ENCODE data around the gene RRBP1.
"Not testable (repeated sequence)": the region's sequence is repeated elsewhere in the genome, so short reads cannot be mapped to it uniquely, and the experiment has no call there.

RRBP1 gene

GRCh38 chr20:17707951-17708350 is 25.9 kb upstream of the RRBP1 start:
- DNase-seq: not testable (repeated sequence)

DNA sequence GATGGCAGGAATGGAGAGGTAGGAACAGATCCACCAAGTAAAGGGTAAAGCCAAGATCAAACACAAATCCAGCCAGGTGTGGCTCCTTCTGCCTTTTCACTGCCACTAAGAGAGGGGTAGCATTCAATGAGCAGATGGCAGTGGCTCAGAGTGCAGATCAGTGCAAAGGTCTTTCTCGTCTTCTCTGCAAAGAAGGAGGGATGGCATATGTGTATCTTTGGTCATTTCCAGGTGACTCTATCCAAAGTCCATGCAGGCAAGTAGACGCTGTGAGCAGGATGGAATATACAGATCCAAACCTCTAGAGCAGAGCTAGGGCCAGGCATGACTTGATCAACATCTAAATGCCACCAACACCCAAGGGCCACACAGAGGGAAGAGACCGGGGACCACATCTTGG is 24.6 kb upstream of the RRBP1 start:
- DNase-seq: no peak

- DNase-seq: no peak
Measured at GRCh38 chr20:17705916-17706315, 23.9 kb upstream of the RRBP1 start.

GRCh38 chr20:17704589-17705317 is 22.7 kb upstream of the RRBP1 start:
- DNase-seq: no peak

DNA sequence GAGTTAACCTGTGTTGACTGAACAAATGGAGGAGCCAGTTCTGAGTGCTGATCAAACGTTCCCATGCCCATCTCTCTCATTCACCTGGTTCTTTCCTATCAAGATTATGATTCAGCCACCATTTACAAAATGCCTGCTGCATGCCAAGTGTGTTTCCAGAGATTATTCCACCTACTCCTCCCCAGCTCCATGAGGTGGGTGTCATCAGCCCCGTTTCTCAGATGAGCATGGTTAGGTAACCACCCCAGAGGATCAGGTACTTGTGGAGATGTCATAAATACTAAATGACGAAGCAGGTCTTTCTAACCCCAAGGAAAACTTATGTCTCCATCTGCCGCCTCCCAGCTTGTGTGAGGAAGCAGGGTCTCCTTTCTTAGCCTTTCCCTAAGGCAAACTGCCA is 19.8 kb upstream of the RRBP1 start:
- DNase-seq: no peak

- no peak for DNase-seq
Measured at GRCh38 chr20:17700637-17701036, 18.6 kb upstream of the RRBP1 start.

DNA sequence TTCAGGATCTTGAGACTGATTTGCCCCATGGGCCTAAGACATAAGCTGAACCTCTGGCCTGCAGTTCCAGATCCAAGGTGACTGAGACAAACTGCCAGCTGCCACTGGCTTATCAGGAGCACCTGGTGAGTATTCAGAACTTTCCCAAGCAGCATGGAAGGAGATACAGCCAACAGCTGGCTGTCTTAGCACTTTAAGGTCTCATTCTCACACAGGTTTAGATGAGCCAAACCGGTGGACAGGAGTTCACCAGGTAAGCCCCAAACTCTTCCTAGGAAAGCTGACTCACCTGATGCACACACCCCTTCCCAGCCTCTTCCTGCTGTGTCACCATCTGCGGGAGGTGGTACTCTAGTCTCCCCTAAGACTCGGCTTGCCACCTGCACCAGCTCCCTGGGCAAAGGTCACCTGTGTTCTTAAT is 17.9 kb upstream of the RRBP1 start, which contains the start of gene BANF2:
TSS of gene BANF2 (plus strand) at position 36 of the 421 bp plus-strand sequence. CDS start 25,060 bp downstream, outside the sequence.
- no peak for DNase-seq

GRCh38 chr20:17698384-17698783 is 16.3 kb upstream of the RRBP1 start:
- DNase-seq: no peak

DNA sequence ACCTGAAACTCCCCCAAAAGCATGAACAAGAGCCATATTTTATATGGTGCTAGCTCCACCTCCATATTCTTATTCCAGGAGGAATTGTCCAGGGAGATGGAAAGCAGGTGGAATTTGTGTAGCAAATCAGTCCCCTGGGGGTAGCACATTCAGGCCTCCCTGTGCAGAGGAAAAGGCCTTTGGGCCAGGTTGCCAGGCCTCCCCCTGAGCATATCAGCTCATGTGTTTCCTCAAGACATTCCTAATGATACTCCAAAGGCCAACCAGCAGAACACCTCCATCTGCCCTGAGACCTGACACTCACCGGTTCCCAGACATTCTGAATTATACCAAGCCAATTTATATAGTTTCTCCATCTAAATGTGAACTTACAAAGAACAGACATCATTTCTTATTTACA is 15.1 kb upstream of the RRBP1 start:
- DNase-seq: no peak

DNA sequence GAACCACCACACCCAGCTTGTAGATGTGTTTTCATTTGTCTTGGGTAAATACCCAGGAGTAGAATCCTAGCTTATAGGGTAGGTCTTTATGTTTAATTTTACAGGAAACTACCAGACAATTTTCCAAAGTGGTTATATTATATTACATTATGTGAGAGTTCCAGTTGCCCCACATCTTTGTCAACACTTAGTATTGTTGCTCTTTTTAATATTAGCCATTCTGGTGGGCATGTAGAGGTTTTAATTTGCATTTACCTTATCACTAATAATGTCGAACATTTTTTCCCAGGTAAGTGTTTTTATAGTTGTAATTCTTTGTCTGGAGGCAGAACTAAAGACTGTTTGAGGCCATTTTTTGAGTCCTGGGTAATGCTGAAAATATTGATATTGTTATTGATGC is 14.2 kb upstream of the RRBP1 start:
- DNase-seq: no peak

GRCh38 chr20:17694767-17695166 is 12.7 kb upstream of the RRBP1 start:
- no peak for DNase-seq

GRCh38 chr20:17693444-17694001 is 11.5 kb upstream of the RRBP1 start:
- DNase-seq: no peak

DNA sequence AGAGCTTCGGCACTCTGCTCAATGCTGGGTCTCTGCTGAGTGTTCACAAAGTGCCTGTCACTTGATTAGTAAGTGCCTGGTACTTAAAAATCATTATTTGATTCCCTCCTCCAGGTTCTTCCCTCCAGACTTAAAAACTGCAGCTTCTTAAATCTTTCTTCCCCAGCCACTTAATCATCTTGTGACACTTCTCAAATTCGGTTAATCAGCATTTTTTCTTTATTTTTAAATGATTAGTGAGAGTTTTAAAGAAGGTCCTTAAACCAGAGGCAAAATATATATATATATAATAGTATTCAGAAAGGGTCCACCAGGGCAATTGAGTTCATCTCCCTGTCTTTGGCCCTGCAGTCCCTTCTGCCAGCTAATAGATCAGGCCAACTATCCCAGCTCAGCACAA is 9.7 kb upstream of the RRBP1 start:
- DNase-seq: no peak

- DNase-seq: no peak
Measured at GRCh38 chr20:17690144-17690543, 8.1 kb upstream of the RRBP1 start.

GRCh38 chr20:17688965-17689364 is 6.9 kb upstream of the RRBP1 start:
- DNase-seq: no peak

- DNase-seq: no peak
Measured at GRCh38 chr20:17687800-17688199, 5.8 kb upstream of the RRBP1 start.

DNA sequence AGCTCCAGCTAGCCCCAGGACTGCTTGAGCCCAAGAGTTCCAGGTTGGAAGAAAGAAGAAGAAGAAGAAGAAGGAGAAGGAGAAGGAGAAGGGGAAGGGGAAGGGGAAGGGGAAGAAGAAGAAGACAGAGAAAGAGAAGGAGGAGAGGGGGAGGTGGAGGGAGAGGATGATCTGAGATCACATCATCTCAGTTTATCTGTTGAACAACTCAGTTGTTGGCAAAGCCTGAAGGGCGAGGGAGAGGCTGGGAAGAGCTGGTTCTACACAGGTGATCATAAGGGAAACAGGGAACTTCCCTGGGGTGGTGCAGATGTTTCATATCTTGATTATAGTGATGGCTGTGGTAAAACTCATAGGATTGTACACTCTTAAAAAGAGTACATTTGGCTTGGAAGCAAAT is 3.1 kb upstream of the RRBP1 start:
- DNase-seq: no peak

GRCh38 chr20:17684077-17684888 is 2.2 kb upstream of the RRBP1 start:
- no peak for DNase-seq

DNA sequence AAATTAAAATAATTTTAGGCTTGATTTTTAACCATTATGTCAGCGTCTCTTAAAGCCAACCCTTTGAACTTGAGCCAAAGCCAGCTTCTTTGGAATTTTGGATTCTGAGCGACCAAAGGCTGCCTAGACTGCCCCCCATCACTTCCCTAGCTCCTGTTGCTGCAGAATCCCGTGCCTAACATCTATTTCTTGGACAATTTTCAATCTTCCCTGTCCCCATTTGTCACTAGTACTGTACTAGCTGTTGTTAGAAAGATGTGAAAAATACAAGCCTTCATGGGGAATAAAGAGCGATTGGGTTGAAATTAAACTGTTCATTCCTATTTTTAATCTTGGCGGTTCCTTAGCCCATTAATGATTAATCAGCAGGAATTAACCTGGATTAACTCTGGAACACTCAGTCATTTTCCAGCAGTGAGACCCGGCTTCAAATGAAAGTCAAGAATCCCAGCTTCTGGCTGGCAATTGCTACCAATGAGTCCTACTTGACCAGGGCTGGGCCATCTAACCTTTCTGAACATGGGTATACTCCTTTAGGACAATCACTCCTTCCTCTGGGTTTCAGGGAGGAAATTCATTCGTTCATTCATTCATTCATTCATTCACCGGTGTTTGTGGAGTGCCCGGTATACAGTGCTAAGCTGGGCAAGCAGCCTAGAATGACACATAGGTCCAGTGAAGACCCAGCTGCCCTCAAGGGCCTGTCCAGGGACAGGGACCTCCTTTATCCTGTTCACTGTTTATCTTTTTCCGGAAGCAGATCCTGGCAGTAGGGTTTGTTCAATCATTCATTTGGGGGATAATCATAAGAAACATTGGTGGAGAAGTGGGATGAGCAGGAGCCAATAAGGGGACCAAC is 1.4 kb upstream of the RRBP1 start:
- DNase-seq: no peak

- DNase-seq: no peak
Measured at GRCh38 chr20:17682889-17683198, 802 bp upstream of the RRBP1 start.

GRCh38 chr20:17681726-17682102 is 328 bp downstream of the RRBP1 start:
- no peak for DNase-seq

DNA sequence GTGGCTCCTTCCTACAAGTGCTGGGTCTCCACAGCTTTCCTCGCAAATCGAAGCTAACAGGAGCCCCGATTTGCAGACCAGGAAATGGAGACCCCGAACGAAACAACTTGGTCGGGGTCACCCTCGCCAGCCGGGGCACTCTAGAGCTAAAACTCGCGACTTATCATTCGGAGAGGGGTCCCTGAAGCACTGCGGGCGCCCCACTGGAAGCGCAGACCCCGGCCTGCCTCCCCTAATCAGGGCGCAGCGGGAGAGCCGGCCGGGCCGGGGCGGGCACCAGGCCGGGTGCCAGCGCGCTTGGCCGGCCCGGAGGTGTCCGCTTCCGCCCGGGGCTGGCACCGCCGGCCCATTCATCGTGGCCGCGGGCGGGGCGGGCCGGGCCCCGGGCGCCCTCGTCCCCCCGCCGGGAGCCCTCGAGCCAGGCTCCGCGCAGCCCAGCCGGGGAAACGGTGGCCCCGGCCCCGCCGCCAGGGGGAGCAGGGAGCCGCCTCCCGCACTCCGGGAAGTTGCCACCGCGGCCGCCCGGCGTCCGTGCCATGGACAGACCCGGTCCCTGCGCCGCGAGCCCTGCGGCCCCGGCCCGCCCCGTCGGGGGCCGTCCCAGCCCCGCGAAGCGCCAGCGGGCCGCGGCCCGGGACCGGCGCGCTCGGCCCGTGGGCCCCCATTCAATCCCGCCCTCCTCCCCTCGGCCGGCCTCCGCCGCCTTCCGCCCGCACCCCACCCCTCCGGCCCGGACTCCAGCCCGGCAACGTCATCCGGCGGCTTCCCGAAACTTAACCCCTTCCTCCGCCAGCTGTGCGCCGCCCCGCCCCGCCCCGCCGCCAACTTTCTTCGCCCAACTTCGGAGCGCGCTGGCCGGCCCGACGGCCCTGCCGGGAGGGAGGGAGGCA is 961 bp downstream of the RRBP1 start:
- peak; percentile 72 for DNase-seq
